ENCODE results near the gene DPP9. TPM values are rescaled to one million over a fixed set of nuclear protein-coding genes. Genes with fewer than 3 reads are reported as not detected.

Gene DPP9
- total and polyA plus RNA-seq, 2 of the 4 experiments (the other 2 are of a cell fraction), result 12.4 to 33.0 TPM

DNA sequence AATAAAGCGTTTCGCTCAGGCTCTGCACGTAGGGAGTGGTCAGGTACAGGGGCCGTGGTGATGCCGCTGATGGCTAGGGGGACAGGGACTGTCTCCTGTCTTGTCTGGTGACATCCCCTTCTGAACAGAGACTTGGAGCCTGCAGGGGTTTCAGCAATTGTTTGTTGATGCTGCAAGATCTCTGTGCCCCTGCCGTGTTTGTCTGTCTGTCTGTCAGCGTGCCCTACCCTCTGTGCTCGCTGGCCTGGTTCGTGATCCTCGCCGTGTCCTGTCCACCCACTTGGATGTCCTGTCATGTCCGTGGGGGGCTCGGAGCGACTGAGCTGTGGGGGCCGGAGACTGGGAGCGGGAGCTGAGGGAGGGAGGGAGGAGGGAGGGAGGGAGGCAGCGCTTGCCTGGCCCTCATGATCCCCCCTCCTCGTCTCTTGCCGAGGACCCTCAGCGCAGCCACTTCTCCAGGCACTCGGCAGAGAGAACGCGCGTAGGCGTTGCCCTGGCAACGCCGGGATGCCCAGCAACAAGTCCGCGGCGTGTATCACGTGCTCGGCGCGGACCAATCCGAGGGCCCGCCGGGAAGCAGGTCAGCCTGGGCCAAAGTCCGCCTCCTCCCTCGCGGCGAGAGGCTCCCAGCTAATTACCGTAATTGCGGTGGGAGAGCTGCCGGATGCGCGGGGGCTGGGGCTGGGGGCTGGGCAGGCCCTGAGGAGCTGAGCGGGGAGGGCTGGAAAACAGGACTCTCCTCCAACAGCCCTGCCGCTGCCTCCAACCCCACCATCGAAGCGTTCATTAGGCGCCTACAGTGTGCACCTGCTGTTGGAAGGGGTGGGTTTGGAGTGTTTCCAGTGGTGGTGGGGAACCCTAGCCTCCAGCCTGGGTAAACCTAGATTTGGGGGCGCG lies 36.0 kb upstream of the DPP9 start:
- no TSS peak for BruUV-seq (replicated peaks)
- no peak overlapping the region for H2AK9ac ChIP-seq (replicated peaks; ENCODE audit: low read depth, low read length, poor library complexity)
- H2AK5ac ChIP-seq (ENCODE audit: low read depth, low read length), result no peak overlapping the region
- ChIA-PET POLR2A (ENCODE audit: unreplicated experiment) (no interaction called here), CTCF (no interaction called here)
- peak; percentile 100 for ATAC-seq (ENCODE audit: low read depth)
- no peaks in the 10 kb centered on the region for H3K79me1 ChIP-seq (ENCODE audit: low read depth in 1 of 2, low read length in 2 of 2)
- intact Hi-C loops (cut with micrococcal nuclease) (no loop called here), dilution Hi-C loops (cut with HindIII; ENCODE audit: low sequenced_read_pairs, unreplicated experiment) (no loop called here), in situ Hi-C loops (cut with MboI; ENCODE audit: low sequenced_read_pairs) (no loop called here)
- no peak overlapping the region for H3K9ac ChIP-seq (ENCODE audit: low read depth, low read length)
- H3K56ac ChIP-seq (ENCODE audit: extremely low read depth, insufficient read depth, low read length), result no peak overlapping the region
- H3K36me3 ChIP-seq (ENCODE audit: control insufficient read depth, insufficient read depth, low read length), result no peaks in the 10 kb centered on the region
- H3K9me3 ChIP-seq (ENCODE audit: control insufficient read depth, insufficient read depth, low read length), result peaks cover 3% of the 10 kb centered on the region; the same call in 1 of the 2 replicates
- no peaks in the 10 kb centered on the region for H4K20me1 ChIP-seq (ENCODE audit: insufficient read depth, low read length)
- no peak overlapping the region for H3K4ac ChIP-seq (ENCODE audit: low read depth, low read length)
- H3K27ac ChIP-seq (ENCODE audit: insufficient read depth, low read length), result no peak overlapping the region
- no peak overlapping the region for H3K18ac ChIP-seq (ENCODE audit: low read depth, low read length)
- H2BK120ac ChIP-seq (ENCODE audit: low read depth, low read length), result no peak overlapping the region
- H3K4me1 ChIP-seq (ENCODE audit: control insufficient read depth, insufficient read depth, low read length), result no peaks in the 10 kb centered on the region
- TF ChIP-seq POLR2A (IDR thresholded peaks at IDR 0.05; ENCODE audit: low read depth, low read length) (no peak), CEBPB (IDR thresholded peaks at IDR 0.05; ENCODE audit: low read depth, low read length) (no peak), NFE2L2 (IDR thresholded peaks at IDR 0.05; ENCODE audit: low read depth, low read length) (no peak), SMC3 (IDR thresholded peaks at IDR 0.05; ENCODE audit: low read depth, low read length) (no peak), MXI1 (IDR thresholded peaks at IDR 0.05; ENCODE audit: borderline replicate concordance, low read depth, low read length) (no peak), RCOR1 (IDR thresholded peaks at IDR 0.05; ENCODE audit: insufficient replicate concordance, low read length) (no peak), RFX5 (IDR thresholded peaks at IDR 0.05; ENCODE audit: low read depth, low read length) (peak; percentile 66; the same call in 1 of the 2 replicates), BHLHE40 (IDR thresholded peaks at IDR 0.05; ENCODE audit: low read depth, low read length) (0 out of 2 replicates have a peak, but pooled peaks have one; percentile 25), FOS (IDR thresholded peaks at IDR 0.05; ENCODE audit: low read depth, low read length) (no peak)
- TF ChIP-seq, protein P1, sequence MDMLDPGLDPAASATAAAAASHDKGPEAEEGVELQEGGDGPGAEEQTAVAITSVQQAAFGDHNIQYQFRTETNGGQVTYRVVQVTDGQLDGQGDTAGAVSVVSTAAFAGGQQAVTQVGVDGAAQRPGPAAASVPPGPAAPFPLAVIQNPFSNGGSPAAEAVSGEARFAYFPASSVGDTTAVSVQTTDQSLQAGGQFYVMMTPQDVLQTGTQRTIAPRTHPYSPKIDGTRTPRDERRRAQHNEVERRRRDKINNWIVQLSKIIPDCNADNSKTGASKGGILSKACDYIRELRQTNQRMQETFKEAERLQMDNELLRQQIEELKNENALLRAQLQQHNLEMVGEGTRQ (IDR thresholded peaks at IDR 0.05; ENCODE audit: low read depth, low read length), result peak; percentile 96
- no peak overlapping the region for H2BK20ac ChIP-seq (ENCODE audit: low read depth, low read length)
- peak overlapping the region; percentile 84 for H2AFZ ChIP-seq (replicated peaks; ENCODE audit: low read length, poor library complexity)
- no peak overlapping the region for H2BK15ac ChIP-seq (ENCODE audit: low read depth, low read length)
- H3K4me2 ChIP-seq (ENCODE audit: low read depth, low read length), result peak overlapping the region; percentile 54; the same call in 1 of the 2 replicates
- peaks cover 22% of the 10 kb centered on the region for H3K27me3 ChIP-seq (ENCODE audit: control insufficient read depth, insufficient read depth, low read length)
- no peaks in the 10 kb centered on the region for H3K9me1 ChIP-seq (ENCODE audit: insufficient read depth, low read length)
- 2% methylated on average over 17 of the region's 53 CpGs; no CpG with 5 or more reads in 1 of the 2 experiments for WGBS, 2 experiments (ENCODE audit: extremely low coverage in 2 of 2, insufficient read length in 1 of 2)
- H4K5ac ChIP-seq (ENCODE audit: low read depth, low read length), result no peak overlapping the region
- no peak overlapping the region for H3K23ac ChIP-seq (ENCODE audit: low read depth, low read length)
- H4K8ac ChIP-seq (ENCODE audit: low read depth in 2 of 2, low read length in 2 of 2), result no peak overlapping the region
- H2BK5ac ChIP-seq (ENCODE audit: low read depth, low read length, poor library complexity, severe bottlenecking), result no peak overlapping the region
- H3K4me3 ChIP-seq (ENCODE audit: insufficient read depth, low read depth, low read length), result no peak overlapping the region
- no peak overlapping the region for H3K14ac ChIP-seq (replicated peaks; ENCODE audit: low read depth, low read length)
- peak; percentile 79 for DNase-seq
- no peak overlapping the region for H4K91ac ChIP-seq (ENCODE audit: insufficient read depth, low read depth, low read length)

Data from IMR-90 (cell line).